NCI-H748 treated with DMSO at 0.1 percent for 48 hours (cell line): Measurements from ENCODE around the gene PRAMEF26.
"Not testable (repeated sequence)": the region's sequence is repeated elsewhere in the genome, so short reads cannot be mapped to it uniquely, and the experiment has no call there.

Experiments used
- DNase-seq: peaks from one replicate; lab custom pipeline; 2025; lab: John Stamatoyannopoulos, UW

PRAMEF26 gene

GRCh38 chr1:13155909-13156308, at the start of gene PRAMEF26:
Gene PRAMEF26 (minus strand): TSS chr1:13156009. CDS start chr1:13153095, 2,914 bp downstream.
- DNase-seq: not testable (repeated sequence)

- DNase-seq: not testable (repeated sequence)
Measured at GRCh38 chr1:13201309-13201708, 45.5 kb upstream of the PRAMEF26 start, which contains the start of gene PRAMEF13. Gene PRAMEF13 (minus strand): TSS chr1:13201409. CDS start chr1:13199589, 1,820 bp downstream.

- DNase-seq: not testable (repeated sequence)
Measured at GRCh38 chr1:13171548-13171947, 15.7 kb upstream of the PRAMEF26 start, which contains the start of gene PRAMEF9. Gene PRAMEF9 (plus strand): TSS chr1:13171848. CDS start chr1:13175281, 3,433 bp downstream.

- DNase-seq: not testable (repeated sequence)
Measured at GRCh38 chr1:13165531-13165930, 9.7 kb upstream of the PRAMEF26 start, which contains the start of gene HNRNPCL4. Gene HNRNPCL4 (minus strand): TSS chr1:13165631. CDS start chr1:13165467, 164 bp downstream.

- not testable (repeated sequence) for DNase-seq
Measured at GRCh38 chr1:13116754-13117153, 39.1 kb downstream of the PRAMEF26 start, which contains the start of gene HNRNPCL2. Gene HNRNPCL2 (minus strand): TSS chr1:13116854. CDS start chr1:13116400, 454 bp downstream.
